A549 (cell line): ENCODE results near the gene KSR2. TPM values are rescaled to one million over a fixed set of nuclear protein-coding genes. Genes with fewer than 3 reads are reported as not detected.
A peak's percentile ranks its signal among the peaks of the same experiment; 100 is the strongest.

Experiments used
- ATAC-seq, 2 experiments: fragments of 200-7000 bp in 1 of 2; fragments of >200 bp in 1 of 2; cut with Nextera tagmentation in 1 of 2; cut with Tn5 transposase in 1 of 2; 3 replicates each; pipeline versions ENCODE4 v1.8.0 to v1.9.1; 2018 to 2020; ENCODE audit warnings: mild to moderate bottlenecking in 1 of 2, moderate library complexity in 1 of 2
- CTCF ChIA-PET: fragments of 300-600 bp; sonication (Branson Sonifier 250); formaldehyde crosslinking; extraction: SDS; loops from one replicate; lab custom pipeline; 2021; ENCODE audit warnings: antibody characterized with exemption, inconsistent platforms; lab: Yijun Ruan, JAX
- POLR2A ChIA-PET: fragments of 350-600 bp; formaldehyde crosslinking; extraction: SDS; loops from one replicate; lab custom pipeline; 2021; ENCODE audit warnings: antibody characterized with exemption, inconsistent platforms; lab: Yijun Ruan, JAX
- DNase-seq, 2 experiments: peaks; one replicate each; pipeline versions ENCODE4 v3.0.0 to v3.0.0-alpha.2; 2011 to 2016; ENCODE audit warnings: low read depth in 1 of 2, low spot score in 1 of 2
- FAIRE-seq: peaks from 2 replicates; lab custom pipeline; 2011; peaks lifted over from hg19 to GRCh38; lab: Jason Lieb, UNC
- H3K27ac ChIP-seq, 2 experiments: fragments of >200 bp; sonication (Bioruptor Twin); formaldehyde crosslinking; 3 replicates each; pipeline ENCODE4 v1.5.1; 2016 to 2017
- H3K4me1 ChIP-seq: fragments of >200 bp; sonication (Bioruptor Twin); formaldehyde crosslinking; 3 replicates; pipeline ENCODE4 v1.6.1; 2016
- H3K4me2 ChIP-seq: fragments of >200 bp; sonication (Bioruptor Twin); formaldehyde crosslinking; 3 replicates; pipeline ENCODE4 v1.6.1; 2016
- H3K4me3 ChIP-seq: fragments of >200 bp; sonication (Bioruptor Twin); formaldehyde crosslinking; 3 replicates; pipeline ENCODE4 v1.5.1; 2016
- H3K9me3 ChIP-seq: fragments of >200 bp; sonication (Bioruptor Twin); formaldehyde crosslinking; 3 replicates; pipeline ENCODE4 v1.6.1; 2016
- BCL3 ChIP-seq: fragments of >200 bp; sonication (Bioruptor Twin); formaldehyde crosslinking; IDR thresholded peaks from 3 replicates; pipeline ENCODE4 v1.6.1; 2016
- BHLHE40 ChIP-seq: IDR thresholded peaks from 2 replicates; pipeline ENCODE4 v1.6.1; 2012; ENCODE audit warnings: low read depth, low read length, inconsistent platforms
- CBX2 ChIP-seq: fragments of 200-600 bp; sonication (generic); IDR thresholded peaks from 2 replicates; pipeline ENCODE4 v1.6.1; 2016; ENCODE audit warnings: low read depth, mild to moderate bottlenecking, borderline replicate concordance
- CEBPB ChIP-seq, 2 experiments: fragments of >200 bp in 1 of 2; sonication (Bioruptor Twin) in 1 of 2; formaldehyde crosslinking in 1 of 2; IDR thresholded peaks; 2 replicates each; pipeline ENCODE4 v1.6.1; 2012 to 2016
- EP300 ChIP-seq, 2 experiments: fragments of >200 bp; sonication (Bioruptor Twin); formaldehyde crosslinking; IDR thresholded peaks; 2 replicates in 1 of 2; 3 replicates in 1 of 2; pipeline ENCODE4 v1.6.1; 2016 to 2017
- ESRRA ChIP-seq: fragments of 150-350 bp; IDR thresholded peaks from 2 replicates; pipeline ENCODE4 v1.6.1; 2014; ENCODE audit warnings: mild to moderate bottlenecking, low read length, borderline replicate concordance
- FOSL2 ChIP-seq, 2 experiments: fragments of 450-650 bp in 1 of 2; fragments of >200 bp in 1 of 2; sonication (Bioruptor Twin) in 1 of 2; formaldehyde crosslinking; IDR thresholded peaks; 2 replicates each; pipeline versions ENCODE4 v1.5.0 to v1.6.1; 2016 to 2020; ENCODE audit warnings: mild to moderate bottlenecking in 1 of 2, moderate library complexity in 1 of 2
- FOXS1 ChIP-seq: fragments of 250-450 bp; sonication (Bioruptor Pico); IDR thresholded peaks from 2 replicates; pipeline ENCODE4 v1.5.0; 2020; ENCODE audit warnings: mild to moderate bottlenecking, moderate library complexity
- HDAC2 ChIP-seq: fragments of 200-600 bp; sonication (generic); IDR thresholded peaks from 2 replicates; pipeline ENCODE4 v1.6.1; 2016
- HOXB5 ChIP-seq: fragments of 250-450 bp; sonication (Bioruptor Pico); IDR thresholded peaks from 2 replicates; pipeline ENCODE4 v1.5.0; 2020; ENCODE audit warnings: mild to moderate bottlenecking, moderate library complexity
- JUNB ChIP-seq: fragments of >200 bp; sonication (Bioruptor Twin); formaldehyde crosslinking; IDR thresholded peaks from 2 replicates; pipeline ENCODE4 v1.6.1; 2016
- MAFK ChIP-seq: fragments of 450-650 bp; IDR thresholded peaks from 2 replicates; pipeline ENCODE4 v1.6.1; 2014; ENCODE audit not compliant: partially characterized antibody
- MAZ ChIP-seq: fragments of 150-350 bp; IDR thresholded peaks from 2 replicates; pipeline ENCODE4 v1.6.1; 2014; ENCODE audit warnings: antibody characterized with exemption, low read depth, low read length, borderline replicate concordance
- MYC ChIP-seq: IDR thresholded peaks from 2 replicates; pipeline ENCODE4 v1.6.1; 2012; ENCODE audit warnings: mild to moderate bottlenecking, inconsistent platforms, low read length, improper control_type of control experiment, borderline replicate concordance
- NFE2L2 ChIP-seq: fragments of 150-350 bp; conservative IDR thresholded peaks from 2 replicates; pipeline ENCODE4 v1.6.1; 2014; ENCODE audit warnings: low read length
- NPAS2 ChIP-seq: fragments of 250-450 bp; sonication (Bioruptor Pico); IDR thresholded peaks from 2 replicates; pipeline ENCODE4 v1.8.0; 2022; ENCODE audit warnings: mild to moderate bottlenecking, moderate library complexity, borderline replicate concordance
- PBX3 ChIP-seq: IDR thresholded peaks from 2 replicates; pipeline ENCODE4 v1.6.1; 2012
- POLR2AphosphoS2 ChIP-seq: conservative IDR thresholded peaks from 2 replicates; pipeline ENCODE4 v1.6.1; 2012; ENCODE audit warnings: low read length, improper control_type of control experiment, inconsistent platforms
- REST ChIP-seq: fragments of 200-600 bp; sonication (generic); IDR thresholded peaks from 2 replicates; pipeline ENCODE4 v1.6.1; 2016; ENCODE audit warnings: antibody characterized with exemption, mild to moderate bottlenecking, moderate library complexity
- SMC3 ChIP-seq: fragments of >200 bp; sonication (Bioruptor Twin); formaldehyde crosslinking; IDR thresholded peaks from 3 replicates; pipeline ENCODE4 v1.6.1; 2018; ENCODE audit warnings: inconsistent platforms
- TFCP2L1 ChIP-seq: fragments of 250-450 bp; sonication (Bioruptor Pico); IDR thresholded peaks from 2 replicates; pipeline ENCODE4 v1.5.0; 2021; ENCODE audit warnings: mild to moderate bottlenecking
- ZC3H11A ChIP-seq: fragments of 450-650 bp; IDR thresholded peaks from 2 replicates; pipeline ENCODE4 v1.6.1; 2014; ENCODE audit warnings: antibody characterized with exemption, mild to moderate bottlenecking
- WGBS: methylation state at CpG from one replicate; pipeline ENCODE4 v1.1.6; 2017; ENCODE audit errors: missing lambda C conversion rate; 5-methylcytosine and 5-hydroxymethylcytosine counted together
- polyA plus RNA-seq, 4 experiments: library from polyadenylated mRNA; depleted of rRNA in 3 of 4; stranded (reverse); fragments of >200 nt; fragmentation: RNase III in 1 of 4; extraction: RNeasy Plus Mini Kit Qiagen cat#74134 plus additional on column Dnase treatment in 1 of 4; gene quantifications; 2 replicates in 3 of 4; 3 replicates in 1 of 4; pipeline ENCODE4 v1.2.3, GENCODE V29; 2011 to 2017
- TF ChIP-seq, protein P1 (sequence below): fragments of 250-450 bp; sonication (Bioruptor Pico); IDR thresholded peaks from 2 replicates; pipeline ENCODE4 v1.5.0; 2021; ENCODE audit warnings: mild to moderate bottlenecking, moderate library complexity, borderline replicate concordance

Gene KSR2
- polyA plus RNA-seq, 2 of the 4 experiments (the other 2 are of a cell fraction) = 0.37 to 1.2 TPM

GRCh38 chr12:117820216-117820907 is 148.4 kb downstream of the KSR2 start:
- CTCF ChIA-PET = interaction anchor here (2.2 kb wide), 1 partner anchor 453 kb away, joined by 8 read pairs; no protein-coding TSS in a partner anchor
- Histone ChIP-seq H3K4me3 (no peak overlapping the region), H3K27ac (no peak overlapping the region), H3K9me3 (0 out of 3 replicates have a peak, but pooled peaks cover 8% of the 10 kb centered on the region), H3K4me2 (no peak overlapping the region), H3K4me1 (no peaks in the 10 kb centered on the region)
- POLR2A ChIA-PET = no interaction called here
- ATAC-seq = no peak
- no peak for DNase-seq
- no peak for FAIRE-seq
- TF ChIP-seq, protein P1, sequence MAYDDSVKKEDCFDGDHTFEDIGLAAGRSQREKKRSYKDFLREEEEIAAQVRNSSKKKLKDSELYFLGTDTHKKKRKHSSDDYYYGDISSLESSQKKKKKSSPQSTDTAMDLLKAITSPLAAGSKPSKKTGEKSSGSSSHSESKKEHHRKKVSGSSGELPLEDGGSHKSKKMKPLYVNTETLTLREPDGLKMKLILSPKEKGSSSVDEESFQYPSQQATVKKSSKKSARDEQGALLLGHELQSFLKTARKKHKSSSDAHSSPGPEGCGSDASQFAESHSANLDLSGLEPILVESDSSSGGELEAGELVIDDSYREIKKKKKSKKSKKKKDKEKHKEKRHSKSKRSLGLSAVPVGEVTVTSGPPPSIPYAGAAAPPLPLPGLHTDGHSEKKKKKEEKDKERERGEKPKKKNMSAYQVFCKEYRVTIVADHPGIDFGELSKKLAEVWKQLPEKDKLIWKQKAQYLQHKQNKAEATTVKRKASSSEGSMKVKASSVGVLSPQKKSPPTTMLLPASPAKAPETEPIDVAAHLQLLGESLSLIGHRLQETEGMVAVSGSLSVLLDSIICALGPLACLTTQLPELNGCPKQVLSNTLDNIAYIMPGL (CRISPR knock-in tag) = no peak
- TF ChIP-seq NPAS2 (CRISPR knock-in tag) = no peak
- no peak for TF ChIP-seq CEBPB (IDR thresholded peaks at IDR 0.05)
- TF ChIP-seq PBX3 = no peak
- no peak for TF ChIP-seq JUNB
- no peak for TF ChIP-seq MAZ
- TF ChIP-seq SMC3 = no peak
- no peak for TF ChIP-seq BCL3
- TF ChIP-seq TFCP2L1 = no peak
- no peak for TF ChIP-seq EP300 (IDR thresholded peaks at IDR 0.05)
- TF ChIP-seq REST = no peak
- TF ChIP-seq MYC = no peak
- no peak for TF ChIP-seq ZC3H11A
- TF ChIP-seq HOXB5 = no peak
- no peak for TF ChIP-seq NFE2L2
- no peak for TF ChIP-seq MAFK
- no peak for TF ChIP-seq BHLHE40
- no peak for TF ChIP-seq FOXS1 (CRISPR knock-in tag)
- no peak for TF ChIP-seq HDAC2
- 27% methylated on average over 12 of the region's 12 CpGs for WGBS

DNA sequence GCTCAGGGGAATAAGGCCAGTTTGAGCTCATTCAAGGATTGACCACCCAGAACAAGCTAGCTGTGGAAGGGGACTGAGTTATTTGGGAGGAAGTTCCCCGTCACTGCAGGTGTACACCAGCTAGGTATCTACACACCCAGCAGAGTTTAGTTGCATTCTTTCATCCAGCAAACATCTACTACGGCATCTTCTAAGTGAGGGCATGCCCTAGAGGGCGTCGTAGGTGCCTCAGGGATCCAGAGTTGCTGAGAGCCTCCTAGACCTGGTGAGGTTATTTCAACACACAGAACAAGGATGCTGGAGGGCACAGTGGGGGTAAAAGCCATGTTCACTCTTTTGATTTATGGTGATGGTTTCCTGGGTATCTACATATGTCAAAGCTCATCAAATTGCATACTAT is 149.6 kb downstream of the KSR2 start:
- DNase-seq (no peak), FAIRE-seq (no peak), ATAC-seq (peak in 1 of 2 experiments; percentile 34; a peak in 2 of 6 replicates)
- Histone ChIP-seq H3K4me2 (no peak overlapping the region), H3K4me3 (no peak overlapping the region), H3K27ac (no peak overlapping the region), H3K9me3 (0 out of 3 replicates have a peak, but pooled peaks cover 8% of the 10 kb centered on the region), H3K4me1 (no peaks in the 10 kb centered on the region)
- TF ChIP-seq CBX2 (no peak), FOSL2 (IDR thresholded peaks at IDR 0.05) (no peak), FOSL2 (CRISPR knock-in tag; IDR thresholded peaks at IDR 0.05) (no peak), EP300 (IDR thresholded peaks at IDR 0.05) (no peak), BCL3 (no peak), ESRRA (no peak), POLR2AphosphoS2 (no peak)
- ChIA-PET CTCF (interaction anchor here (1.0 to 2.2 kb wide), 4 partner anchors 18 to 452 kb away, joined by 5 to 8 read pairs (median 6); no protein-coding TSS in a partner anchor), POLR2A (no interaction called here)
- WGBS = 17% methylated on average over 3 of the region's 4 CpGs
